Measurements from ENCODE around the gene NFYB. TPM values are rescaled to one million over a fixed set of nuclear protein-coding genes. Genes with fewer than 3 reads are reported as not detected.
"Not testable (repeated sequence)": the region's sequence is repeated elsewhere in the genome, so short reads cannot be mapped to it uniquely, and the experiment has no call there.

The NFYB gene
- total RNA-seq, 4 donors from 2014 or later, result 41.6 to 61.4 (median 46.3) TPM

GRCh38 chr12:104121001-104121400 is 17.0 kb downstream of the NFYB start:
- H3K36me3 ChIP-seq, result peaks cover 0 to 81% (median 0%) of the 10 kb centered on the region in 3 donors
- no peak overlapping the region for H3K27ac ChIP-seq

GRCh38 chr12:104115587-104115975 is 22.4 kb downstream of the NFYB start:
- Histone ChIP-seq H3K4me3 (no peak overlapping the region), H3K27me3 (no peaks in the 10 kb centered on the region), H3K36me3 (peaks cover 0 to 58% (median 0%) of the 10 kb centered on the region in 3 donors), H3K4me1 (peaks cover 0 to 6% (median 0%) of the 10 kb centered on the region in 4 donors), H3K27ac (no peak overlapping the region), H3K9me3 (no peaks in the 10 kb centered on the region)
- TF ChIP-seq CTCF (IDR thresholded peaks at IDR 0.05), result no peak
- TF ChIP-seq POLR2A (IDR thresholded peaks at IDR 0.05), result no peak
- TF ChIP-seq EP300 (IDR thresholded peaks at IDR 0.05), result no peak
- no peak for DNase-seq (ENCODE audit: low spot score in 2 of 2)

More at GRCh38 chr12:104121001-104121400, 17.0 kb downstream of the NFYB start:
- no peaks in the 10 kb centered on the region for H3K27me3 ChIP-seq
- DNase-seq (ENCODE audit: low spot score in 2 of 2), result no peak
- peaks cover 0 to 15% (median 0%) of the 10 kb centered on the region in 4 donors for H3K4me1 ChIP-seq
- no peak overlapping the region for H3K4me3 ChIP-seq
- no peak for TF ChIP-seq CTCF (IDR thresholded peaks at IDR 0.05)
- no peaks in the 10 kb centered on the region for H3K9me3 ChIP-seq

- 80 to 84% methylated on average over 14 of the region's 14 CpGs for WGBS, 2 donors
- H3K27ac ChIP-seq; H3K9me3 ChIP-seq; DNase-seq (ENCODE audit: low spot score in 2 of 2); H3K27me3 ChIP-seq; H3K4me3 ChIP-seq; H3K4me1 ChIP-seq: not testable (repeated sequence)
- H3K36me3 ChIP-seq, result peaks cover 0 to 54% (median 0%) of the 10 kb centered on the region in 3 donors
Measured at GRCh38 chr12:104114834-104115586, 23.0 kb downstream of the NFYB start.

- Histone ChIP-seq H3K36me3 (peaks cover 0 to 25% (median 0%) of the 10 kb centered on the region in 3 donors), H3K4me3 (no peak overlapping the region), H3K4me1 (peaks cover 0 to 19% (median 0%) of the 10 kb centered on the region in 4 donors), H3K27me3 (no peaks in the 10 kb centered on the region), H3K9me3 (no peaks in the 10 kb centered on the region), H3K27ac (no peak overlapping the region)
- TF ChIP-seq EP300 (IDR thresholded peaks at IDR 0.05), result no peak
- TF ChIP-seq CTCF (IDR thresholded peaks at IDR 0.05), result peak in 1 of 5 experiments; percentile 3
- WGBS, 2 donors, result 66 to 67% methylated on average over 4 of the region's 4 CpGs
- no peak for DNase-seq (ENCODE audit: low spot score in 2 of 2)
Measured at GRCh38 chr12:104109446-104110271, 28.4 kb downstream of the NFYB start.

- WGBS, 2 donors, result 36 to 39% methylated on average over 6 of the region's 6 CpGs
Measured at GRCh38 chr12:104108755-104109445, 29.1 kb downstream of the NFYB start.

More at GRCh38 chr12:104108755-104109445, 29.1 kb downstream of the NFYB start:
- DNase-seq (ENCODE audit: low spot score in 2 of 2), result peak; percentile 85 to 96
- H3K27ac ChIP-seq, result no peak overlapping the region
- H3K4me3 ChIP-seq, result no peak overlapping the region
- peak; percentile 76 to 88 (median 82) for TF ChIP-seq CTCF (IDR thresholded peaks at IDR 0.05)
- TF ChIP-seq POLR2A (IDR thresholded peaks at IDR 0.05), result no peak
- H3K36me3 ChIP-seq, result peaks cover 0 to 17% (median 0%) of the 10 kb centered on the region in 3 donors
- H3K4me1 ChIP-seq, result peaks cover 0 to 19% (median 0%) of the 10 kb centered on the region in 4 donors
- H3K27me3 ChIP-seq, result no peaks in the 10 kb centered on the region
- H3K9me3 ChIP-seq, result no peaks in the 10 kb centered on the region

All from tibial nerve (tissue), 4 donors.